Measurements from ENCODE around the gene NEURL1.

- TF ChIP-seq SUZ12 (IDR thresholded peaks at IDR 0.05; ENCODE audit: extremely low read depth, insufficient read depth, insufficient read length) (no peak), YY1 (IDR thresholded peaks at IDR 0.05; ENCODE audit: insufficient read depth, insufficient read length) (no peak)
These were observed 109.9 kb downstream of the NEURL1 start for GRCh38 chr10:103603382-103603781.
